Vagina (tissue), 2 donors: ENCODE data around the gene SHROOM1.

Experiments
- CTCF ChIP-seq, 3 experiments: fragments of 450-650 bp in 2 of 3; fragments of 200-600 bp in 1 of 3; sonication (generic) in 1 of 3; IDR thresholded peaks; one replicate each; pipeline ENCODE4 v1.5.1; 2017 to 2019; ENCODE audit warnings: antibody characterized with exemption in 3 of 3, mild to moderate bottlenecking in 2 of 3, moderate library complexity in 2 of 3
- POLR2A ChIP-seq, 2 donors: fragments of 450-650 bp; IDR thresholded peaks; one replicate each; pipeline ENCODE4 v1.6.1; 2017; ENCODE audit warnings: antibody characterized with exemption in 2 of 2, mild to moderate bottlenecking in 2 of 2, moderate library complexity in 2 of 2

GRCh38 chr5:132850066-132850465 is 19.6 kb upstream of the SHROOM1 start:
- TF ChIP-seq CTCF (IDR thresholded peaks at IDR 0.05) = no peak
- TF ChIP-seq POLR2A (IDR thresholded peaks at IDR 0.05) = no peak
